HG02840 (cell line): Measurements from ENCODE around the gene LSS.
"Not testable (repeated sequence)": the region's sequence is repeated elsewhere in the genome, so short reads cannot be mapped to it uniquely, and the experiment has no call there.

Experiments
- ATAC-seq: cut with Tn5 transposase; IDR thresholded peaks from one replicate; pipeline ENCODE4 v1.9.1; 2021; ENCODE audit warnings: mild to moderate bottlenecking, moderate library complexity, moderate number of reproducible peaks; ENCODE audit not compliant: unreplicated experiment, low FRiP score

Gene LSS

DNA sequence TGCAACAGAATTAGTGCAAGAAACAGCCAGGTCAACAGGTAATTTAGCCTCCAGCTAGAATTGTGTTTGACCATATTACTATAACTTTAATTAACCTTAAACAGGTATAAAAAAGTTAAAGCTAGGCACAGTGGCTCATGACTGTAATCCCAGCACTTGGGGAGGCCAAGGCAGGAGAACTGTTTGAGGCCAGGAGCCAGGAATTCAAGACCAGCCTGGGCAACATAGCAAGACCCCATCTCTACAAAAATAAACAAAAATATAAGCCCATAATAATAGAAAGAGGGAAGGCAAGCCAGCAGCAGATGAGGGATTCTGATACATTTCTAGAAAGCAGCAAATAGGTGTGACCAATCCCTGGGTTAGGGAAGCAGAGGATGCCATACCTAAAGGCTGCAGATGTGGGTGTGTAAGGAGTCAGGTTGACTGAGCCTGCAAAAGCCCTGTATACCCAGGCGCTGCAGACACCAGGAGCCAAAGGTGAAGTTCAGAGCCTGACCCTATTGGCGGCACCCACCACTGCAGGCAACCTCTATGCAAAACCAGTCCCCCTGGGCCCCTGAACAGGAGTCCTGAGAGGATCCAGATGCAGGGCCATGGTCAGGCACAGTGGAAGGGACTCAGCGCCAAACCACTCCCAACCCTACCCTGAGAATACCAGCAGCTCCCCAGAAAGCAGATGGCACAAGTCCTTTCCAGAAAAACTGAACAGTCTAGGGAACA lies 19.3 kb upstream of the LSS start:
- ATAC-seq: no peak

DNA sequence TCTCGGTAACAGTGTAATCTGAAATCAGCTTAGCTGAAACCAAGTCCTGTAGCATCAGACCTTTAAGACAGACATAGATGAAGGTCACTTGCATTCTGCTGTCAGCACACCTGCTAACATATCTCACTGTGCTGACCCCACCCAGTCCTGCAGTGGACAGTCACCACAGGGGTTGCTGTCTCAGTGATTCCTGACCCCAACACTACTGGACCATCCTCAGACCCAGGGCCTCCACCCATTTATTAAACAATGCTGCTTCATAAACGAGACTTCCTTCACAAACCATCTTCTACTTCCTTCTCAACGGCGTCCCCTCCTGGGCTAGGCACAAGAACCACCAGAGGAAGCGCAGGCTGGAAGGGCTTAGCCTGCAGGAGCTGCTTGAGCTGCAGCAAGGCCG lies 17.8 kb upstream of the LSS start:
- ATAC-seq: no peak

- ATAC-seq: no peak
Observed at GRCh38 chr21:46245213-46245915, 16.8 kb upstream of the LSS start.

DNA sequence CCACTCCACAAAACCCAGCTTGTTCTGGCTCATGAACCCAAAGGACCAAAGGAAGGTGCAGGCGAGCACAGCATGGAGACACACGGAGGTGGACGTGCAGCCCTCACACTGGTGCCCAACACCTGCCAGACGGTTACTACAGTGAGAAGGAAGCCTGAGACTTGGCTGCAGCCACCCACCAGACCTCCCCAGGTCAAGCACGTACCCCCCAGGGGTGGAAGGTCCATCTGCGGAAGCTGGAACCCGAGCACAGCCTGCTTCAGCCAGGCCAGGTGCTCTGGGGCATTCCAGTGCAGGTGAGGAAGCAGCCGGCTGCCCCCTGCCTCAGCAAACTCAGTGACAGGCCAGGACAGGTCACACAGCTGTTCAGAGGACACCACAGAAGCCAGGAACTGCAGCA lies 16.0 kb upstream of the LSS start:
- ATAC-seq: no peak

- ATAC-seq: no peak
Observed at GRCh38 chr21:46243960-46244361, 15.4 kb upstream of the LSS start.

- ATAC-seq: no peak
Observed at GRCh38 chr21:46243325-46243724, 14.8 kb upstream of the LSS start.

- ATAC-seq: not testable (repeated sequence)
Observed at GRCh38 chr21:46241577-46241976, 13.0 kb upstream of the LSS start.

DNA sequence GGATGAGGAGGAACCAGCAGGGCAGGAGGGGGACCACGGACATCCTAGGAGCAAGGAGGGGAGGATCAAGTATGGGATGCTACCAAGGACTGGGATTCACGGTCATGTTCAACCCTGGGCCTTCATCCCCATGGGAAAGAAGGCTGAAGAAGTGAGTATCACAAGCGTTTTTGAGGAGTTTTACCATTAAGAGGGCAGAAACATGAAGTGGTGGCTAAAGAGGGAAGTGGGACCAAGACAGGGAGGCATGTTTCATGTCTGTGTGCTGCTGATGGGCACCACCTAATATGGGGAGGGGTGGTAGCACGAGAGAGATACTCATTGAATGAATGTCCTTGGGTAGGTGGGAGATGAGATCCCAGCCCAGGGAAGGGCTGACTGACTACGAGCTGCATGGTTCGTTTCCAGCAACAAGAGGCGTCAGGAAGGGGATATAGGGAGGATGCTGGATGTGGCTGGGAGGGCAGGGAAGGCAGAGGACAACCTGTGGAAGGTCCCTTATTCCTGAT lies 11.3 kb upstream of the LSS start:
- ATAC-seq: no peak

- ATAC-seq: no peak
Observed at GRCh38 chr21:46237474-46237873, 8.9 kb upstream of the LSS start.

- ATAC-seq: no peak
Observed at GRCh38 chr21:46234436-46234950, 5.9 kb upstream of the LSS start.

- ATAC-seq: no peak
Observed at GRCh38 chr21:46229923-46230260, 1.3 kb upstream of the LSS start.

DNA sequence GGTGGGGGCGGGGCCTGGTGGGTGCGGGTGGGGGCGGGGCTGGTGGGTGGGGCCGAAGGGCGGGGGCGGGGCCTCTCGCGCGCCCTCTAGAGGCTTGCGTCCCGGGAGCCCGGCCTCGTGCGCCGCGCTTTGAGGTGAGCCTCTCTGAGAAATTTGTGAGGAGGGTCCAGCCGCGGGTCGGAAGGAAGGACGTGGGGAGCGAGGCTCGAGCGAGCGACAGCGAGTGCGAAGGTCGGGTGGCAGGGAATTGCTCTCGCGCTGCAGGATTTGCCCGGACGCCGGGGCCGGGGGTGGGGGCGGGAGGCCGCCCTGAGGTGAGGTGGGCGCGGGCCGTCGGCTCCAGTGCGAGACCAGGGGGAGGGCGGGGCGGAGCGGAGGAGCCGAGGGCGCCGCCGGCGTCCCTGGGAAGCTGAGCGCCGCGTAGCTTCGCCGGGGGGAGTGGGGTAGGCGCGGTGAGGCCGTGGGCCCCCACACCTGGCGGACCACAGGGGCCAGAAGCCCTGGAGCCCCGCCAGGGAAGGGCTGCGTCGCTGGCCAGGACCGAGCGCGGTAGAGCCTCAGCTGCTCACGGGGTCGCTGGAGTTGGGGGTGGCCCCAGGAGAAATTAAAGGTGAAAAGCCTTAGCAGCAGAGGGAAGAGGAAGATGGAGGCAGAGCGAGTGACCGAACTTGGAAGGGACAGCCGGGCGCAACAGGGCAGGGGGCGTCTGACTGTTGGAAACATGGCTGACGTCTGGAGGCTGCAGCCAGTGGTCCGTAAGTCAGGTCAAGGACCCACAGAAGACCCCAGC lies 754 bp upstream of the LSS start:
- ATAC-seq: peak; percentile 28

GRCh38 chr21:46227811-46228344 lies 696 bp downstream of the LSS start:
- ATAC-seq: no peak

DNA sequence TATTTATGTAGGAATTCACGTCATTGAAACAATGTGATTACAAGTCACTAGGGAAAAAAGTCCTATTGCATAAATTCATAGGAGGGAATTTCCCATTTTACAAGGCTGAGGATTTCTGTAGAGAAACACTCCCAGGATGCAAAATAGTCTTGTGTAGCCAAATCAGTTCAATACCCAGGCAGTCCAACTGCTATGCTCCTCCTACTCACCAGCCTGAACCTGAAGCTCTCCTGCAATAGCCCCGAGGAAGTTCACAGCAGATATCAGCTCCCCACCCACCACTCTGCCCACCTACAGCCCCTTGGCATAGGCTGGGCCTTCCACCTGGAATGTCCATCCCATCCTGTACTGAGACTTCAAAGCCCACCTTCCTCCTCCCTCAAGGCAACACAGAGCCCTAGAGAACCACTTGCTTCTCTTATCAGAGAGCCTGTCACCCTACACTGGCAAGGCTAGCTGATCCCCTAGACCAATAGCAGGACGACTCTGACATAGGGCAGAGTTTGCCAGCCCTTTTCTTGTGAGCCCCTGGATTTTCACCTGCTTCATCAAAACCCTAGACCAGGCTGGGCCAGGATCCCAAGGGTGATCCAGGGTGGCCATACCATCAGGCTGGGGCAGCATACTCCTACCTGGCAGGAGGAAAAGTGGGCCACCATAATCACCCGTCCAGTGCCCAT lies 1.5 kb downstream of the LSS start:
- no peak for ATAC-seq

DNA sequence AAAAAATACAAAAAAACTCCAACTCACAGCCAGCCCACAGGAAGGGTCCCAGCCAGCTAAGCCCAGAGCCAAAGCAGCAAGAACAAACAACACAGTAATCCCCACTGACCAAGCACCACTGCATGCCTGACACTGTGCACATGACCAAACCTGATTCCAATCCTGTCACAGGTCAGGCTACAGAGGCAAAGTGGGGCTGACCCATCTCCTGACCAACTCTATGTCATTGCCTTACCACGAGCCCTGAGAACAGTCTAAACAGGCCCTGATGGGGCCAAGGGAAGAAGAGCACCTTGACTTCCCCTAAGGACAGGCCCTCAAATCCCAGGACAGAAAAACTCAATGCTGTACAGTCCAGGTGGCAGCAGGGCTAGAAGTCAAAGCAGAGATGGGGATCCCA lies 2.4 kb downstream of the LSS start:
- ATAC-seq: no peak

DNA sequence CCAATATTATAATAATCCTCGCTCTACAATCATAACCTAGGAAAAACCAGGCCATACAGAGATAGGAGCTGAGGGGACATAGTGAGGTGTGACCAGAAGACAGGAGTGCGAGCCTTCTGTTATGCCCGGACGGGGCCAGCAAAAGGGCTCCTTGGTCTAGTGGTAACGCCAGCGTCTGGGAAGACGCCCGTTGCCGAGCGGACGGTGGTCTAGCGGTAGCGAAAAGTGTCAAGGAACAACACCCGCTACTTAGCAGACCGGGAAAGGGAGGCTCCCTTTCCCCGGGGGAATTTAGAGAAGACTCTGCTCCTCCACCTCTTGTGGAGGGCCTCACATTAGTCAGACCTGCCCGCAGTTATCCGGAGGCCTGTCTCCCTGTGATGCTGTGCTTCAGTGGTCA lies 4.9 kb downstream of the LSS start:
- not testable (repeated sequence) for ATAC-seq

- no peak for ATAC-seq
Observed at GRCh38 chr21:46223217-46223616, 5.4 kb downstream of the LSS start.

DNA sequence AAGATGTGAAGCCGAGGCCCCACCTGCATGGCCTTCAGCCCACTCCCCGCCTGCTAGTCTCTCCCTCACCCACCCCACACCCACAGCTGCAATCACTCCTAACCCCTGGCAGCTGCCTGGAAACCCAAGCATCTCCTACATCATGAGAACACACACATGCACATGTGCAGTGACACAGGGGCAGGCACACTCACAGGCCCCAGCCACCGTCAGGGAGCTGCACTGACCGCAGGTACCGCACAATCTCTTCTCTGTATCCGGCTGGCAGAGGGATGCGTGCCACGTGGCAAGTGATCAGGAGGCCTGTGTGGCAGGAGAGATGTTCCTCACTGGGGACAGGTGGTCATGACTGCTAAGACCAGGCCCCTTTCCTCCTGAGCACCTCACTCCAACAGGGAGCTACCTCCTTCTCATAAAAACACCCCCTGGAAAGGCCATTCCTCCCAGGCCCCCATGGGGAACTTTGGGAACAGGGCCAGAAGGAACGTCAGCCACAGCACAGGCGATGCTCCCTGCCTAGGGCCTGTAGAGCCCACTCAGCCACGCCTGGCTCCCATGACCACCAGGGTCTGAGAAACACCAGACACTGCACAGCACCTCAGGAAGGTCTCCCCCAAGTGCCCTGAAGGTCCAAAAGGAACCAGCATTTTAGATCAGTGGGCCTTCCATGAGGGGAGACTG lies 6.0 kb downstream of the LSS start:
- no peak for ATAC-seq

GRCh38 chr21:46221664-46222435 lies 6.7 kb downstream of the LSS start:
- no peak for ATAC-seq
